GM12864 (cell line): ENCODE results near the gene KIAA1614.

Experiments
- DNase-seq: peaks from one replicate; pipeline ENCODE4 v3.0.0-alpha.2; 2011; ENCODE audit warnings: low read depth
- H3K4me3 ChIP-seq: 2 replicates; pipeline ENCODE4 v1.5.1; 2011; ENCODE audit warnings: mild to moderate bottlenecking, low read depth, low read length, control low read depth
- TF ChIP-seq, protein P1 (sequence below): IDR thresholded peaks from 2 replicates; pipeline ENCODE4 v1.5.1; 2011; ENCODE audit warnings: low read depth, mild to moderate bottlenecking, moderate library complexity, low read length, control low read depth, inconsistent platforms; ENCODE audit errors: missing control alignments

The KIAA1614 gene

GRCh38 chr1:180912801-180913565, at the start of gene KIAA1614:
KIAA1614 (plus strand) TSS chr1:180912897; CDS start chr1:180913244, 347 bp downstream.
- H3K4me3 ChIP-seq = peak within 1 kb of the TSS; percentile 47
- TF ChIP-seq, protein P1, sequence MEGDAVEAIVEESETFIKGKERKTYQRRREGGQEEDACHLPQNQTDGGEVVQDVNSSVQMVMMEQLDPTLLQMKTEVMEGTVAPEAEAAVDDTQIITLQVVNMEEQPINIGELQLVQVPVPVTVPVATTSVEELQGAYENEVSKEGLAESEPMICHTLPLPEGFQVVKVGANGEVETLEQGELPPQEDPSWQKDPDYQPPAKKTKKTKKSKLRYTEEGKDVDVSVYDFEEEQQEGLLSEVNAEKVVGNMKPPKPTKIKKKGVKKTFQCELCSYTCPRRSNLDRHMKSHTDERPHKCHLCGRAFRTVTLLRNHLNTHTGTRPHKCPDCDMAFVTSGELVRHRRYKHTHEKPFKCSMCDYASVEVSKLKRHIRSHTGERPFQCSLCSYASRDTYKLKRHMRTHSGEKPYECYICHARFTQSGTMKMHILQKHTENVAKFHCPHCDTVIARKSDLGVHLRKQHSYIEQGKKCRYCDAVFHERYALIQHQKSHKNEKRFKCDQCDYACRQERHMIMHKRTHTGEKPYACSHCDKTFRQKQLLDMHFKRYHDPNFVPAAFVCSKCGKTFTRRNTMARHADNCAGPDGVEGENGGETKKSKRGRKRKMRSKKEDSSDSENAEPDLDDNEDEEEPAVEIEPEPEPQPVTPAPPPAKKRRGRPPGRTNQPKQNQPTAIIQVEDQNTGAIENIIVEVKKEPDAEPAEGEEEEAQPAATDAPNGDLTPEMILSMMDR = no peak
- DNase-seq = no peak

DNA sequence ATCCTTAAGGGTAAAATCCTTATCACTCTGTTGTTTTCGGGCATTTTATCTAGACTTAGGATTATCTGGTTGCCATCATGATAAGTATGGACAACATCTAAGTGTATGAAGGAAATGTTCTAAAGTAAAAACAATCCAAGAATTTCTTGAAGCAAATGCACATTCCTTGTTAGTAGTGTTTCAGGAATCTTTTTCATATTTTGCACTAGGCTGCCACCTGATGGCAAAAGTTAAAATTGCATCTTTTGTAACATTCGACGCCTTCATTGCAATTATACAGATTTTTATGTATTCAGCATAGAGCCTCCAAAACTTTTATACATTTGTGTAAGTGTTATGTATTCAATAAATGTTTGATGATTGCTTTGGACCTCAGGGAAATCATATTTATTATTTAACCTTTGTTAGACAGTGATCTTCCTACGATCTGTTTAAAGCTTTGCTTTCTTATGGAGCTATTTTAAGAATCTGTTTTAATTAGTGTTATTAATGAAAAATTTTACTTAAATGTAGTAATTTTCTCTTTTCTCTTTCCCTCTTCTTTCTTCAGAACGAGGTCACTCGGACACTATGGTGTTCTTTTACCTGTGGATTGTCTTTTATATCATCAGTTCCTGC, 49.4 kb upstream of the KIAA1614 start:
- TF ChIP-seq, protein P1 = peak; percentile 59
- DNase-seq = no peak
- no peak overlapping the region for H3K4me3 ChIP-seq

DNA sequence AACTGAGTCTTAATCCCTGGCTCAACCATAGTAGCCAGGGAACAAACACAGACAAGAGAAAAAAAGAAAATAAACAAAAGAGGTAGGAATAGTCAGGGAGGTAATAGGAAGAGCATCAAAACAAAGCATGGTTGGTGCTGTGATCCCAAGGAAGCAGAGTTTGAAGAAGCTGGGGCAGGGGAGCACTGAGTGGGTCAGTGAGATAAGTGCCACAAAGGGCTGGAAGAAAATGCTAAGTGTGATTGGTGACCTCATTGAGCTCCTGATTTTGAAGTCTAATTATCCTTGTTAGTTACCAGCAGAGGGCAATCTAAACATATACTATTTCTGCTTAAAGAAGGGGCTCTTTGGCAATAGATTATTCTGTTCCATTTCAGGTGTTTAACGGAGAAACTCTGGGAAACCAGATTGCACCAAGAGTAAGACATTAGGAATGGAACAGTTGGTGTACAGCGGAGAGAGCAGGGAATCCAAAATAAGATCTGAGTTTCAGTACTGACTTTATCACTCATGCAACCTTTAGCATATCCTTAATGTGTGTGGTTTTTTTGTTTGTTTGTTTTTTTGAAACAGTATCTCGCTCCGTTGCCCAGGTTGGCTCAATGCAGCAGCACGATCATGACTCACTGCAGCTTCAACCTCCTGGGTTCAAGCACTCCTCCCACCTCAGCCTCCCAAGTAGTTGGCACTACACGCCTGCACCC, 30.7 kb upstream of the KIAA1614 start:
- TF ChIP-seq, protein P1 = peak; percentile 45
- no peak overlapping the region for H3K4me3 ChIP-seq
- DNase-seq = peak; percentile 15

- no peak for DNase-seq
- H3K4me3 ChIP-seq = no peak overlapping the region
- TF ChIP-seq, protein P1 = no peak
These were observed 28.0 kb upstream of the KIAA1614 start for GRCh38 chr1:180884588-180885300.

GRCh38 chr1:180886338-180886737, 26.4 kb upstream of the KIAA1614 start:
- no peak overlapping the region for H3K4me3 ChIP-seq
- no peak for DNase-seq
- TF ChIP-seq, protein P1 = no peak

- no peak overlapping the region for H3K4me3 ChIP-seq
These were observed 24.9 kb upstream of the KIAA1614 start for GRCh38 chr1:180887841-180888240.

More at GRCh38 chr1:180887841-180888240, 24.9 kb upstream of the KIAA1614 start:
- DNase-seq = no peak
- TF ChIP-seq, protein P1 = no peak
